ENCODE measurements around the gene RABEPK. TPM values are rescaled to one million over a fixed set of nuclear protein-coding genes. Genes with fewer than 3 reads are reported as not detected.
A peak's percentile ranks its signal among the peaks of the same experiment; 100 is the strongest.
"Not testable (repeated sequence)": the region's sequence is repeated elsewhere in the genome, so short reads cannot be mapped to it uniquely, and the experiment has no call there.

RABEPK gene
- total and polyA plus RNA-seq, 12 donors = 6.5 to 24.3 (median 10.2) TPM

DNA sequence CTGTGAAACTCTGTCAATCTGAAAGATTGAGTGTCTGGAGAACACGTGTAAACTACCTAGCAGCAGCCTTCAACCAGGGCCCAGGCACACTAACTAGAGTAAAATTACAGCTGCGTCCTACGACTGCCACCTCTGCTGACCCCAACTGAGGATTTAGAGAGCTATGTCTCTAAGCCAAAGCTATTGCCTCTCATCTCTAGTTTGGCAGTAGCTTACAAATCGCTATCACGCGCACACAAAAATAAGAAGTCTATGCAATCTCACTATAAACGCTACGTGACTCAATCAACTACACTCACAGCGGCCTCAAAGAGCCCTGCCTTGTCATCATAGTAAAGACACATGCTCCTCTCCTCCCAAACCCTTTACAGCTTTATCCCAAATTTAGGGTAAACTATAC, 19.5 kb upstream of the RABEPK start:
- ATAC-seq (peak in 5 of 8 donors; percentile 24 to 81 (median 63)), DNase-seq (no peak)
- TF ChIP-seq, protein P1, sequence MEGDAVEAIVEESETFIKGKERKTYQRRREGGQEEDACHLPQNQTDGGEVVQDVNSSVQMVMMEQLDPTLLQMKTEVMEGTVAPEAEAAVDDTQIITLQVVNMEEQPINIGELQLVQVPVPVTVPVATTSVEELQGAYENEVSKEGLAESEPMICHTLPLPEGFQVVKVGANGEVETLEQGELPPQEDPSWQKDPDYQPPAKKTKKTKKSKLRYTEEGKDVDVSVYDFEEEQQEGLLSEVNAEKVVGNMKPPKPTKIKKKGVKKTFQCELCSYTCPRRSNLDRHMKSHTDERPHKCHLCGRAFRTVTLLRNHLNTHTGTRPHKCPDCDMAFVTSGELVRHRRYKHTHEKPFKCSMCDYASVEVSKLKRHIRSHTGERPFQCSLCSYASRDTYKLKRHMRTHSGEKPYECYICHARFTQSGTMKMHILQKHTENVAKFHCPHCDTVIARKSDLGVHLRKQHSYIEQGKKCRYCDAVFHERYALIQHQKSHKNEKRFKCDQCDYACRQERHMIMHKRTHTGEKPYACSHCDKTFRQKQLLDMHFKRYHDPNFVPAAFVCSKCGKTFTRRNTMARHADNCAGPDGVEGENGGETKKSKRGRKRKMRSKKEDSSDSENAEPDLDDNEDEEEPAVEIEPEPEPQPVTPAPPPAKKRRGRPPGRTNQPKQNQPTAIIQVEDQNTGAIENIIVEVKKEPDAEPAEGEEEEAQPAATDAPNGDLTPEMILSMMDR (IDR thresholded peaks at IDR 0.05) = no peak
- Histone ChIP-seq H3K36me3 (peaks cover 0 to 12% (median 0%) of the 10 kb centered on the region in 9 donors), H3K4me1 (peaks cover 0 to 53% (median 30%) of the 10 kb centered on the region in 9 donors), H3K4me3 (no peak overlapping the region), H3K27me3 (no peaks in the 10 kb centered on the region), H3K9me3 (peaks cover 0 to 6% (median 0%) of the 10 kb centered on the region in 11 donors), H3K27ac (peak overlapping the region in 2 of 10 donors; percentile 4 to 34)
- intact Hi-C loops (cut with DNase I) = no loop called here
- WGBS, 2 donors = 76 to 89% methylated on average over 9 of the region's 9 CpGs

DNA sequence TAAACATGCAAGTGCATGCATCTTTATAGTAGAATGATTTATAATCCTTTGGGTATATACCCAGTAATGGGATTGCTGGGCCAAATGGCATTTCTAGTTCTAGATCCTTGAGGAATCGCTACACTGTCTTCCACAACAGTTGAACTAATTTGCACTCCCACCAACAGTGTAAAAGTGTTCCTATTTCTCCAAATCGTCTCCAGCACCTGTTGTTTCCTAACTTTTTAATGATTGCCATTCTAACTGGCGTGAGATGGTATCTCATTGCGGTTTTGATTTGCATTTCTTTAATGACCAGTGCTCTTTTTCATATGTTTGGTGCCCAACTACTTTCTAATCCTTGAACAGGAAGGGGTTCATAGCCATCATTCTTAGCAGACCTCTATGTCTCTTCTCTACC, 18.6 kb upstream of the RABEPK start:
- H3K9me3 ChIP-seq; intact Hi-C loops (cut with DNase I); H3K27me3 ChIP-seq; DNase-seq; ATAC-seq; H3K4me3 ChIP-seq: not testable (repeated sequence)
- WGBS, 2 donors = 91 to 93% methylated on average over 4 of the region's 4 CpGs
- peaks cover 0 to 55% (median 30%) of the 10 kb centered on the region in 9 donors for H3K4me1 ChIP-seq
- peaks cover 0 to 12% (median 0%) of the 10 kb centered on the region in 9 donors for H3K36me3 ChIP-seq
- H3K27ac ChIP-seq = peak overlapping the region in 1 of 10 donors; percentile 4

DNA sequence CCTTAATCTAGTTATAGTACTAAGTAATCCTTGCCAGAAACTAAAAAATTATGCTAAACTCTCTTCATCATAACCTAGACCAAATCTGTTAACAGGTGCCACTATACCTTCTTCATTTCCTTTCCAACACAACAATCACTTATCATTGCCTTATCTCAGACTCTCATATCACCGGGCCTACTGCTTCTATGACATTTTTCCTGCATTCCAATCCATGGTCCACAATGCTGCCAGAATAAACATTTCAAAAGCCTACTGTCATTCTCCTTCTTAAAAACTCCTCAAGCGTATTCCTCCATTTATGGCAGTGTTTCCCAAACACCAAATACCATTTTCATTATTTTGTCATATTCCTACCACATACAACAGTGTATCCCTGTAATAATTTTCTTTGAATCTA, 17.3 kb upstream of the RABEPK start:
- Histone ChIP-seq H3K4me3 (no peak overlapping the region), H3K27me3 (no peaks in the 10 kb centered on the region), H3K9me3 (peaks cover 0 to 6% (median 0%) of the 10 kb centered on the region in 11 donors), H3K27ac (peak overlapping the region in 7 of 10 donors; percentile 0 to 52 (median 12)), H3K4me1 (peaks cover 4 to 68% (median 43%) of the 10 kb centered on the region in 9 donors), H3K36me3 (peaks cover 0 to 10% (median 0%) of the 10 kb centered on the region in 9 donors)
- TF ChIP-seq, protein P1 (IDR thresholded peaks at IDR 0.05) = no peak
- DNase-seq (no peak), ATAC-seq (peak in 2 of 8 donors; percentile 13 to 37)
- WGBS, 2 donors = 34 to 37% methylated on average over 2 of the region's 2 CpGs
- intact Hi-C loops (cut with DNase I) = no loop called here

DNA sequence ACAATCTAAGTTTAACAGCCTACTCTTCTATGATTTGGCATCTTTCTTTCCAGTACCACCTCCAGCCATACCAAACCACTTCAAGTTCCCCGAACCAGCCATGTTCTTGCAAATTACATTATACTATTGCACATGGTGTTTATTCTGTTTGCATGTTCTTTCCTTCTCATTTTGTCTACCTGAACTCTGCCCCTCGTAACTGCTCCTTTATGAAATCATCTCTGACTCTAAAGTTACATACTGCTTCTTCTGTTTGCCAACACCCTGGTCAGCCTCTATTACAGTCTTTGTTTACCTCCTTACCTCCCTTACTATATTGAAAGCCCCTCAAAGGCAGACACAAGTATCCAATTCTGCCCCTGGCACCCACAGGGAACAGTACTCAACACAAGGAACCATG, 16.8 kb upstream of the RABEPK start:
- intact Hi-C loops (cut with DNase I) = no loop called here
- Histone ChIP-seq H3K27me3 (no peaks in the 10 kb centered on the region), H3K36me3 (peaks cover 0 to 8% (median 0%) of the 10 kb centered on the region in 9 donors), H3K4me3 (no peak overlapping the region), H3K4me1 (peaks cover 4 to 70% (median 46%) of the 10 kb centered on the region in 9 donors), H3K9me3 (peaks cover 0 to 6% (median 0%) of the 10 kb centered on the region in 11 donors), H3K27ac (peak overlapping the region in 5 of 10 donors; percentile 1 to 47 (median 12))
- no peak for ATAC-seq
- TF ChIP-seq, protein P1 (IDR thresholded peaks at IDR 0.05) = no peak
- no peak for DNase-seq
- WGBS, 2 donors = 73 to 78% methylated on average over 2 of the region's 2 CpGs

DNA sequence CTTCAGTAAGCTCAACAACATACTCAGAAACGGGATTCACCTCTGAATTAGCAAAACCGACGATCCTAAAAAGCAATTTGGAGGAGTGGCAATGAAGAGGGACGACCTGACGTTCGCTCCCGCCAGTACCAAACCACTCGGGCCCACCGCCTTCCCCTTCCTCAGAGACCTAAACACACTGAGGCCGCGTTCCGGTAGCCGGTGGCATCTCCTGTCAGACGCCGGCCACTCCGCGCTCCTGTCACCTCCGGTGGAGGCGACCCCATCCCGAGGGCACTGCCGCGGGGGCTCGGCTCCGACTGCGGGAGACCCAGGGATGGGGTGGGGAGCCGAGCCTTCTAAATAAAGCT, 11.4 kb upstream of the RABEPK start:
- peak in 1 of 2 donors; percentile 21 for DNase-seq
- no peaks in the 10 kb centered on the region for H3K27me3 ChIP-seq
- ATAC-seq = peak in 5 of 8 donors; percentile 10 to 18 (median 15)
- H3K36me3 ChIP-seq = peaks cover 0 to 8% (median 0%) of the 10 kb centered on the region in 9 donors
- peak overlapping the region; percentile 52 to 99 (median 95) for H3K27ac ChIP-seq
- no peaks in the 10 kb centered on the region for H3K9me3 ChIP-seq
- intact Hi-C loops (cut with DNase I) = loop anchor here in 2 of 10 donors (5.0 kb wide), 1 partner anchor 247 kb away; the partner anchor contains the start of gene GOLGA1 (in 2 of the 2)
- TF ChIP-seq, protein P1 (IDR thresholded peaks at IDR 0.05) = no peak
- WGBS, 2 donors = 0% methylated on average over 26 of the region's 26 CpGs
- H3K4me3 ChIP-seq = peak overlapping the region; percentile 73 to 100 (median 90)
- peaks cover 4 to 59% (median 45%) of the 10 kb centered on the region in 9 donors for H3K4me1 ChIP-seq
